Suprapubic skin (tissue), 4 donors: ENCODE results near the gene SMIM5. TPM values are rescaled to one million over a fixed set of nuclear protein-coding genes. Genes with fewer than 3 reads are reported as not detected.

Source experiments
- DNase-seq, 2 donors: peaks; one replicate each; pipeline ENCODE4 v3.0.0-alpha.2; 2019; ENCODE audit warnings: low spot score in 2 of 2
- H3K27ac ChIP-seq: fragments of 200-600 bp; sonication (generic); one replicate; pipeline ENCODE4 v1.5.1; 2019
- H3K27me3 ChIP-seq: fragments of 200-600 bp; sonication (generic); one replicate; pipeline ENCODE4 v1.5.1; 2019
- H3K36me3 ChIP-seq: fragments of 200-600 bp; sonication (generic); one replicate; pipeline ENCODE4 v1.5.1; 2019
- H3K4me1 ChIP-seq: fragments of 200-600 bp; sonication (generic); one replicate; pipeline ENCODE4 v1.5.1; 2019
- H3K4me3 ChIP-seq: fragments of 200-600 bp; sonication (generic); one replicate; pipeline ENCODE4 v1.5.1; 2019; ENCODE audit warnings: mild to moderate bottlenecking
- H3K9me3 ChIP-seq: fragments of 200-600 bp; sonication (generic); one replicate; pipeline ENCODE4 v1.5.1; 2019
- CTCF ChIP-seq, 2 donors: fragments of 200-600 bp in 1 of 2; fragments of 450-650 bp in 1 of 2; sonication (generic) in 1 of 2; IDR thresholded peaks; one replicate each; pipeline ENCODE4 v1.5.1; 2016 to 2019; ENCODE audit warnings: antibody characterized with exemption in 2 of 2, mild to moderate bottlenecking in 1 of 2, moderate library complexity in 1 of 2
- EP300 ChIP-seq: sonication (generic); formaldehyde crosslinking; IDR thresholded peaks from one replicate; pipeline ENCODE4 v1.6.1; 2017; ENCODE audit warnings: antibody characterized with exemption
- POLR2A ChIP-seq, 2 donors: fragments of 450-650 bp; IDR thresholded peaks; one replicate each; pipeline ENCODE4 v1.6.1; 2017; ENCODE audit warnings: antibody characterized with exemption in 2 of 2, mild to moderate bottlenecking in 2 of 2, moderate library complexity in 2 of 2
- POLR2AphosphoS5 ChIP-seq, 3 donors: sonication (generic); formaldehyde crosslinking; IDR thresholded peaks; one replicate each; pipeline ENCODE4 v1.6.1; 2017; ENCODE audit warnings: antibody characterized with exemption in 3 of 3
- WGBS: methylation state at CpG from one replicate; pipeline ENCODE4 v1.1.5; 2018; 5-methylcytosine and 5-hydroxymethylcytosine counted together
- total RNA-seq, 4 donors: library from RNA; depleted of rRNA; stranded (reverse); fragments of >200 nt; gene quantifications; one replicate each; pipeline ENCODE4 v1.1.0, GENCODE V29; 2016

The SMIM5 gene
- total RNA-seq, 4 donors from 2014 or later, result 1.7 to 11.8 (median 8.6) TPM

GRCh38 chr17:75652341-75652740 lies 19.1 kb downstream of the SMIM5 start:
- H3K4me3 ChIP-seq, result no peak overlapping the region
- TF ChIP-seq POLR2A (IDR thresholded peaks at IDR 0.05) (no peak), POLR2AphosphoS5 (IDR thresholded peaks at IDR 0.05) (no peak), EP300 (no peak), CTCF (IDR thresholded peaks at IDR 0.05) (no peak)
- no peak overlapping the region for H3K27ac ChIP-seq
- WGBS, result 91% methylated on average over 4 of the region's 5 CpGs
- H3K27me3 ChIP-seq, result no peaks in the 10 kb centered on the region
- DNase-seq, result no peak
- no peaks in the 10 kb centered on the region for H3K9me3 ChIP-seq
- H3K36me3 ChIP-seq, result peaks cover 63% of the 10 kb centered on the region
- H3K4me1 ChIP-seq, result no peaks in the 10 kb centered on the region

- H3K27me3 ChIP-seq, result no peaks in the 10 kb centered on the region
- WGBS, result 77% methylated on average over 6 of the region's 6 CpGs
- TF ChIP-seq CTCF (IDR thresholded peaks at IDR 0.05) (peak in 1 of 2 donors; percentile 60), EP300 (no peak)
- DNase-seq, result no peak
- H3K4me3 ChIP-seq, result no peak overlapping the region
- no peak overlapping the region for H3K27ac ChIP-seq
- no peaks in the 10 kb centered on the region for H3K4me1 ChIP-seq
- H3K9me3 ChIP-seq, result no peaks in the 10 kb centered on the region
- peaks cover 67% of the 10 kb centered on the region for H3K36me3 ChIP-seq
These were observed 19.8 kb downstream of the SMIM5 start for GRCh38 chr17:75652934-75653549.

- TF ChIP-seq POLR2AphosphoS5 (IDR thresholded peaks at IDR 0.05) (no peak), CTCF (IDR thresholded peaks at IDR 0.05) (no peak), POLR2A (IDR thresholded peaks at IDR 0.05) (no peak), EP300 (no peak)
- Histone ChIP-seq H3K27me3 (no peaks in the 10 kb centered on the region), H3K9me3 (no peaks in the 10 kb centered on the region), H3K36me3 (peaks cover 63% of the 10 kb centered on the region), H3K27ac (no peak overlapping the region), H3K4me1 (no peaks in the 10 kb centered on the region), H3K4me3 (no peak overlapping the region)
- 31% methylated on average over 2 of the region's 2 CpGs for WGBS
- DNase-seq, result no peak
These were observed 20.9 kb downstream of the SMIM5 start for GRCh38 chr17:75654176-75654575.

DNA sequence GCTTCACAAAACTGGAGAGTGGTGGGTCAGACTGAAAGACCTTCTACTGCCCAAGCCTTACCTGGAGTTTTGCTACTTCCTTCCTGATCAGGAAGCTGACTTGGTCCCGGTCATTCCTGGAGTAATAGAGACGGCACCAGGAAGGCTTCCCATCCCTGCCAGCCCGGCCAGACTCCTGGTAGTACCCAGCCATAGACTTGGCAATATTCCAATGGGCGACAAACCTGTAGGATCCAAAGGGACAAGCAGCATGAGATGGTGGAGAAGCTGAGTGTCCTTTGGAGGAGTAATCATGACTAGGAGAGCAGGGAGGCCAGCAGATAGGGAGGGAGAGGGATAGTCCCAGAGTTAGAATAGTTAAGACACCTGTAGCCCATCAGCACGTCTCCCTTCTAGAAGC lies 25.0 kb downstream of the SMIM5 start:
- no peak for TF ChIP-seq EP300
- no peak for TF ChIP-seq CTCF (IDR thresholded peaks at IDR 0.05)
- no peak for TF ChIP-seq POLR2A (IDR thresholded peaks at IDR 0.05)
- TF ChIP-seq POLR2AphosphoS5 (IDR thresholded peaks at IDR 0.05), result no peak
- no peak overlapping the region for H3K4me3 ChIP-seq

DNA sequence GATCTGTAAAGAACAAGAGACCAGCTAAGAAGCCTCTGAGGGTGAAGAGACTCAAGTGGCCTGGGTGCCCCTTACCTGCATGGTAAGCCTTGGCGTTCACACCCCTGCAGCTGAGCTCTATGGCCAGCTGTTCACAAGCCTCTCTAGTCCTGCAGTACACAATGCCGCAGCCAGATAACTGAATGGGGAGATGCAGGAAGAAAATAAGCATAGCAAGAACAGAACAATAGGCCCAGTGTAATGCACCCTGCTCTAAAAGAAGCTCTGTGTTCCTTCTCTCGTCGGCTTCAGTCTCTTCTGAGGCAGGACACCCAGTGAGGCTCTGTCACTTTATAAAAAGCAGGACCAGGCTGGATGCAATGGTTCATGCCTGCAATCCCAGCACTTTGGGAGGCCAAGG lies 28.3 kb downstream of the SMIM5 start:
- WGBS, result 79% methylated on average over 4 of the region's 4 CpGs
- TF ChIP-seq POLR2A (IDR thresholded peaks at IDR 0.05), result no peak
- TF ChIP-seq POLR2AphosphoS5 (IDR thresholded peaks at IDR 0.05), result no peak
- no peak for TF ChIP-seq EP300
- TF ChIP-seq CTCF (IDR thresholded peaks at IDR 0.05), result no peak
- H3K36me3 ChIP-seq, result peaks cover 51% of the 10 kb centered on the region

More for the DNA sequence above, 25.0 kb downstream of the SMIM5 start:
- no peak for DNase-seq
- no peaks in the 10 kb centered on the region for H3K9me3 ChIP-seq
- no peak overlapping the region for H3K27ac ChIP-seq
- H3K4me1 ChIP-seq, result no peaks in the 10 kb centered on the region
- 79% methylated on average over 5 of the region's 5 CpGs for WGBS
- H3K36me3 ChIP-seq, result peaks cover 64% of the 10 kb centered on the region
- no peaks in the 10 kb centered on the region for H3K27me3 ChIP-seq

More for the DNA sequence above, 28.3 kb downstream of the SMIM5 start:
- H3K27me3 ChIP-seq, result no peaks in the 10 kb centered on the region
- H3K9me3 ChIP-seq, result no peaks in the 10 kb centered on the region
- no peak overlapping the region for H3K4me3 ChIP-seq
- DNase-seq, result no peak
- H3K27ac ChIP-seq, result no peak overlapping the region
- peaks cover 10% of the 10 kb centered on the region for H3K4me1 ChIP-seq
